Measurements from ENCODE around the gene FBXO10.
"Not testable (repeated sequence)": the region's sequence is repeated elsewhere in the genome, so short reads cannot be mapped to it uniquely, and the experiment has no call there.

FBXO10 gene, protein sequence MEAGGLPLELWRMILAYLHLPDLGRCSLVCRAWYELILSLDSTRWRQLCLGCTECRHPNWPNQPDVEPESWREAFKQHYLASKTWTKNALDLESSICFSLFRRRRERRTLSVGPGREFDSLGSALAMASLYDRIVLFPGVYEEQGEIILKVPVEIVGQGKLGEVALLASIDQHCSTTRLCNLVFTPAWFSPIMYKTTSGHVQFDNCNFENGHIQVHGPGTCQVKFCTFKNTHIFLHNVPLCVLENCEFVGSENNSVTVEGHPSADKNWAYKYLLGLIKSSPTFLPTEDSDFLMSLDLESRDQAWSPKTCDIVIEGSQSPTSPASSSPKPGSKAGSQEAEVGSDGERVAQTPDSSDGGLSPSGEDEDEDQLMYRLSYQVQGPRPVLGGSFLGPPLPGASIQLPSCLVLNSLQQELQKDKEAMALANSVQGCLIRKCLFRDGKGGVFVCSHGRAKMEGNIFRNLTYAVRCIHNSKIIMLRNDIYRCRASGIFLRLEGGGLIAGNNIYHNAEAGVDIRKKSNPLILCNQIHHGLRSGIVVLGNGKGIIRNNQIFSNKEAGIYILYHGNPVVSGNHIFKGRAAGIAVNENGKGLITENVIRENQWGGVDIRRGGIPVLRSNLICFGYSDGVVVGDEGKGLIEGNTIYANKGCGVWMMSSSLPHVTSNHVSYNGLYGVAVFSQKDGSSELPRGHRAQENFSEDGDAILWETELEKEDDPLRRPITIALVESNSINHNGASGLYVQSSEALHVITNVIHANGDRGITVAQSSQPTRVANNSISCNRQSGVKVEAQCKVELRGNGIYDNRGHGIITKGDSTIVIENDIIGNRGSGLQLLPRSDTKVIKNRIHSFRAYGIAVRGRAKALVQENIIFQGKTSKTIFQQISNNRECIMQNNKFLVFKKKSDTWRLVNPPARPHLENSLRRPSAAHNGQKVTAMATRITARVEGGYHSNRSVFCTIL

GRCh38 chr9:37575921-37576721, at the start of gene FBXO10:
Gene FBXO10, minus strand, starts transcription at chr9:37576380. Its CDS starts 34,612 bp downstream, at chr9:37541768.
- DNase-seq (ENCODE audit: low read depth), result no peak

DNA sequence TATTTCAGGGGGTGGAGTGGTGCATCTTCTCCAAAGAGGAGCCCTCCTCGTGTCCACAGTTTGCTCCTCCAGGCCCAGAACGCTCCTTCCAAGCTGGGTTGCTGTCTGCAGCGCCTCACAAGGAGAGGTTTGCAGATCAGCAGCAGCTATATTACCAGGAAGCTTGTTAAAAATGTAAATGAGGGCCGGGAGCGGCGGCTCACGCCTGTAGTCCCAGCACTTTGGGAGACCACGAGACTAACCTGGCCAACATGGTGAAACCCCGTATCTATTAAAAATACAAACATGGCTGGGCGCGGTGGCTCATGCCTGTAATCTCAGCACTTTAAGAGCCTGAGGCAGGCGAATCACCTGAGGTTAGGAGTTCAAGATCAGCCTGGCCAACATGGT, 49.6 kb upstream of the FBXO10 start:
- DNase-seq (ENCODE audit: low read depth), result no peak

DNA sequence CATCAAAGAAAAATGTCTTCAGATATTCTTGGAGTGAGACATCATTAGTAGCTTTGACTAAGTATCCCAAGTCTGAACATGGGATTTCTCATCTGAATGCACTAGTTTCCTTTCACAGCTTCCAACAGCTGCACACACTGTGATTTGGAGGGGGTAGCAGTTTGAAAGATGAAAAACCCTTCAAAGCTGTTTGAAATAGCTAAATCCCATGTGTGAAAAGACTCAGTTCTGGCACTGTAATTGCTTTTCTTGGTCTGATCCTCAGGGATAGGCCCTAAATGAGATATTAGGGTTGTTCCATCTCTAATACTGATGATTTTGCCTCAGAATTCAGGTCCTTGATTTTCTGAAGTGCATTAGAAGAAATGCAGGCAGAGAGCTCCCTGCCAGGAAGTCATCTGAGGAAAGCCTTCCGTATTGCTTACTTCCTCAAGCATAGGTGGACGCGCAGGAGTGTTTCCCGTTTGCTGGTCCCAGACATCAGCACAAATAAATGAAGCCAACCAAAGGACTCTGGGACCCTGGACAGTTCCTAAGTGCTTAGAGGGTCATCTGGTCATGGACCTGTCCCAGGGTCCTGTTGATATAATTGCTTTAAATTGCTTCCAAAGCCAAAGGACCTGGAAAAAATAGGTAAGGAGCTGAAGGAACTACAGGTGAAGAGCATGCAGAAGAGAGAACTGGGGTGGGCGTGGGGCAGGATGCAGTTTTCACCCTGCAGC, 49.0 kb upstream of the FBXO10 start:
- DNase-seq (ENCODE audit: low read depth), result no peak

- DNase-seq (ENCODE audit: low read depth), result no peak
Measured at GRCh38 chr9:37624073-37624472, 47.9 kb upstream of the FBXO10 start.

GRCh38 chr9:37623267-37623666, 47.1 kb upstream of the FBXO10 start:
- DNase-seq (ENCODE audit: low read depth), result no peak

GRCh38 chr9:37622462-37622861, 46.3 kb upstream of the FBXO10 start:
- DNase-seq (ENCODE audit: low read depth), result no peak

DNA sequence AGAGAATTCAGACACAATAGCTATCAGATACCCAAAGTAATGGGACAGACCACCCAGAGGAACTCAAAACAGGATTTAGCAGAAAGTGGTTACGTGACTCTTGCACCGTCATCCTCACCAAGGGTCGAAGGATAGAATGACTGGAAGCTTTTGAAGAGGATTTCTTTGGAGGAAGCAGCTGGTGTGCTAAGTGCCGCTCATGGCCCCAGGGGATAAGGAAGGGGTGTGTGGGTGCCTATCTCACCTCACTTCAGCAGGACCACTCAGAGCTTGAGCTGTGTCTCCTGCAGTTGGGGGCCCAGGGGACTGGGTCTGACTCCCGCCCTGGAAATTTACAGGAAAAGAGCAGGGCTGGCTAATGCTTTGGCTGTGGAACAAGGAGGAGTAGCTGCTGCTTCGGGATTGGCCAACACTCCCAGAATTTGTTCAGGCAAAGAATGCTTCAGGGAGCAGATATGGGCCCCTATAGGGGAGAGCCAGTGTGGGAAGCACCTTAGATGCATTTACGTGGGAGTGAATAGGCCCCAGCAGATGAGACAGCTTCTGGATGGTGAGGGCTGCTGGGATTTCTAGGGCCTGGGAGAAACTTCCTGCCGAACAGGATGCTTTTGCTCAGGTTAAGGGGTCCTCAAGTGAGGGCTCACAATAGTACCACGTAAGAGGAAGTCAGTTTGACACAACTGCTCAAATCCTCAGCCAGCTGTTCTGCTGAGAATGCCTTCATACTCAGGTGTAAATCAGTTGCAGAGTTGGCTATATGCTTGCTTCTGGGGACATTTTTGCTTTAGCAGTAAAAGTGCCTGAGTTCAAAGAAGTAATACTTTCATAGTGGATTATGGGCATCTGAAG, 45.3 kb upstream of the FBXO10 start:
- no peak for DNase-seq (ENCODE audit: low read depth)

GRCh38 chr9:37620396-37620795, 44.2 kb upstream of the FBXO10 start:
- DNase-seq (ENCODE audit: low read depth), result no peak

DNA sequence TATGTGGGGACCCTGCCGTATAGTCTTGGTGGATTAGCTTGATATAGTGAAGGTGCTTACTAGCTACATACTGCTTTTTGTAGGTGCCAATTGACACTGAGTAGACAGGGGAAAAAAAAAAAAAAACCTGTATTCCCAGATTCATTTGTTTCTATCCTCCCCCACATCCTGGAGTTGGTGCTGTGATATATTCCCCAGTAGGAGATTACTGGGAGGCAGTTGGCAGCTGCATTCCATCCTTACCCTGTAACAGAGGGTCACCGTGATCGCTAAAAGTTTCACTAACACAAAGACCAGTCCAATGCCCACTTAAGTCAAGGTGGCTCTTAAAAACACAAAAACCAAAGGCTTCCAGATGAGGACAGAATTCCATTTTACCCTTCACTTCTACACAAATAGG, 43.6 kb upstream of the FBXO10 start:
- no peak for DNase-seq (ENCODE audit: low read depth)

GRCh38 chr9:37618817-37619216, 42.6 kb upstream of the FBXO10 start:
- no peak for DNase-seq (ENCODE audit: low read depth)

- DNase-seq (ENCODE audit: low read depth), result no peak
Measured at GRCh38 chr9:37617832-37618231, 41.7 kb upstream of the FBXO10 start.

- DNase-seq (ENCODE audit: low read depth), result no peak
Measured at GRCh38 chr9:37617161-37617560, 41.0 kb upstream of the FBXO10 start.

DNA sequence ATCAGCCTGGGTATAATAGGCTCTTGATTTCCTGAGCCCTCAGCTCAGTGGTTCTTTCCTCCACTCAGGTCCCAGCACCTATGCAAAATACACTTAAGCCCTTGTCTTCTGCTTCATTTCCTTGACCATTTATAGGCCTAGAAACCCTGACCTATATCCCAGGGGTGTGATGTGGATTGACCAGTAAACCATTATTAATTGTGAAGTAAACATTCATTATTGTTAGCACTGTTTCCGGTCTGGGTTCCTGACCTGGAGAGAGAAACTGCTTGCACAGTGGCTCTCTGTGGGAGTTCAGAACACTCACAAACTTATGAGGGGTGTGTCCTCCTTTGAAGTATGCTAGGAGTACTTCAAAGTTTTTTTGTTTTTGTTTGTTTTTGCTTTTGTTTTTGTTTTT, 35.8 kb upstream of the FBXO10 start:
- no peak for DNase-seq (ENCODE audit: low read depth)

DNA sequence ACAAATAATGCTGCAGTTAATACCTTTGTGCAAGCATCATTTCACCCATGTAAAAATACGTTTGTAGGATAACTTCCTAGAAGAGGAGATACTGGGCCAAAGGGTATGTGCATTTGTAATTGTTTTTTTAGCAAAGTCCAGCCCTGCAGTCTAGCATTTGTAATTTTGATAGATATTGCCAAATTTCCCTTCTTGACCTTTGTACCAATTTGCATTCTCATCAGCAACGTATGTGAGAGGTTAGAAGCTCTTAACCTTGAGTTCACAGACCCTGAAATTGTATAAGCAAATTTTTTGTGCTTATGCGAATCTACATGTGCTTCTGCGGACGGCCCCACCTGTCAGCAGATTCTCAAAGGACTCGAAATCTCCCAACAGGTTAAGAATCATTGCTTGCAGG, 34.8 kb upstream of the FBXO10 start:
- no peak for DNase-seq (ENCODE audit: low read depth)

- no peak for DNase-seq (ENCODE audit: low read depth)
Measured at GRCh38 chr9:37609735-37610397, 33.7 kb upstream of the FBXO10 start.

GRCh38 chr9:37608250-37608649, 32.1 kb upstream of the FBXO10 start:
- DNase-seq (ENCODE audit: low read depth), result no peak

GRCh38 chr9:37604296-37604695, 28.1 kb upstream of the FBXO10 start:
- no peak for DNase-seq (ENCODE audit: low read depth)

DNA sequence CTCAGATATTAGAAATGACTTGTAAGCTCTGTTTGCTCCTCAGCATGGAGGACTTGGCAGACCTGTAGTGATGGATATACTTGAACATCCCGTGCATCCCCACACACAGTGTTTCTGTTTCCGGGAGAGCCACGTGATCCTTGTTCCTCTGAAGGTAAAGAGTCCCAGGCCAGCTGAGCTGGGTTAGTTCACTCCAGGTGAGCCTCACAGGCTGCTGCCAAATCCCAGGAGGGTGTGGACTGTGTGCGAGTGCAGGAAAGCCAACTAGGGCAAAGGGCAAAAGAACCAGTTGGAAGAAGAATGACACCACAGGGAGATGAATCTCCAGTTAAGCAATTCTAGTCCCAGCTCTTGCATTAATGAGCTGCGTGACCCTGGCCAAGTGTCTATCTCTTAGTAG, 26.6 kb upstream of the FBXO10 start:
- DNase-seq (ENCODE audit: low read depth), result no peak

GRCh38 chr9:37602061-37602460, 25.9 kb upstream of the FBXO10 start:
- DNase-seq (ENCODE audit: low read depth), result not testable (repeated sequence)

- no peak for DNase-seq (ENCODE audit: low read depth)
Measured at GRCh38 chr9:37596504-37596903, 20.3 kb upstream of the FBXO10 start.
